GM08714 (cell line): ENCODE measurements around the gene LBX1.

ENCODE experiments used
- H3K4me3 ChIP-seq: fragments of 200-500 bp; sonication (Bioruptor generic); 2 replicates; pipeline ENCODE4 v1.5.1; 2014; ENCODE audit warnings: mild to moderate bottlenecking, low read length, inconsistent platforms
- ZNF274 ChIP-seq: IDR thresholded peaks from 2 replicates; pipeline ENCODE4 v1.6.1; 2012; ENCODE audit warnings: mild to moderate bottlenecking, low read depth, low read length

LBX1 gene

GRCh38 chr10:101257491-101257890 lies 28.2 kb upstream of the LBX1 start:
- no peak for TF ChIP-seq ZNF274
- H3K4me3 ChIP-seq = no peak overlapping the region

- no peak for TF ChIP-seq ZNF274
- no peak overlapping the region for H3K4me3 ChIP-seq
Observed at GRCh38 chr10:101257084-101257483, 27.8 kb upstream of the LBX1 start.

- no peak overlapping the region for H3K4me3 ChIP-seq
- no peak for TF ChIP-seq ZNF274
Observed at GRCh38 chr10:101256387-101256786, 27.1 kb upstream of the LBX1 start.

GRCh38 chr10:101250136-101250535 lies 20.9 kb upstream of the LBX1 start:
- no peak for TF ChIP-seq ZNF274
- H3K4me3 ChIP-seq = no peak overlapping the region

- no peak overlapping the region for H3K4me3 ChIP-seq
- TF ChIP-seq ZNF274 = no peak
Observed at GRCh38 chr10:101249171-101249581, 19.9 kb upstream of the LBX1 start.

- no peak for TF ChIP-seq ZNF274
Observed at GRCh38 chr10:101246639-101247038, 17.4 kb upstream of the LBX1 start.

GRCh38 chr10:101244321-101245050 lies 15.2 kb upstream of the LBX1 start:
- H3K4me3 ChIP-seq = no peak overlapping the region

More at GRCh38 chr10:101246639-101247038, 17.4 kb upstream of the LBX1 start:
- no peak overlapping the region for H3K4me3 ChIP-seq

GRCh38 chr10:101241840-101242707 lies 12.8 kb upstream of the LBX1 start:
- no peak overlapping the region for H3K4me3 ChIP-seq
- TF ChIP-seq ZNF274 = no peak

More at GRCh38 chr10:101244321-101245050, 15.2 kb upstream of the LBX1 start:
- TF ChIP-seq ZNF274 = no peak

- no peak overlapping the region for H3K4me3 ChIP-seq
- TF ChIP-seq ZNF274 = no peak
Observed at GRCh38 chr10:101238732-101239105, 9.5 kb upstream of the LBX1 start.

- H3K4me3 ChIP-seq = no peak overlapping the region
- no peak for TF ChIP-seq ZNF274
Observed at GRCh38 chr10:101237982-101238731, 8.9 kb upstream of the LBX1 start.

- TF ChIP-seq ZNF274 = no peak
- H3K4me3 ChIP-seq = no peak overlapping the region
Observed at GRCh38 chr10:101237081-101237981, 8.1 kb upstream of the LBX1 start.

- H3K4me3 ChIP-seq = no peak overlapping the region
- TF ChIP-seq ZNF274 = no peak
Observed at GRCh38 chr10:101236376-101237080, 7.3 kb upstream of the LBX1 start.

- no peak overlapping the region for H3K4me3 ChIP-seq
- TF ChIP-seq ZNF274 = no peak
Observed at GRCh38 chr10:101235766-101236165, 6.5 kb upstream of the LBX1 start.
